HG03354 (cell line): ENCODE data around the gene CNOT10.
A peak's percentile ranks its signal among the peaks of the same experiment; 100 is the strongest.
"Not testable (repeated sequence)": the region's sequence is repeated elsewhere in the genome, so short reads cannot be mapped to it uniquely, and the experiment has no call there.

Experiments used
- ATAC-seq: cut with Tn5 transposase; IDR thresholded peaks from one replicate; pipeline ENCODE4 v1.9.1; 2021; ENCODE audit warnings: mild to moderate bottlenecking; ENCODE audit not compliant: unreplicated experiment, poor library complexity, severe bottlenecking

Gene CNOT10

GRCh38 chr3:32743470-32743869 lies 58.5 kb downstream of the CNOT10 start:
- not testable (repeated sequence) for ATAC-seq

- ATAC-seq, result no peak
Measured at GRCh38 chr3:32743934-32744333, 58.9 kb downstream of the CNOT10 start.

- no peak for ATAC-seq
Measured at GRCh38 chr3:32751377-32751776, 66.4 kb downstream of the CNOT10 start.

GRCh38 chr3:32755761-32756160 lies 70.8 kb downstream of the CNOT10 start:
- ATAC-seq, result no peak

GRCh38 chr3:32757618-32758374 lies 72.8 kb downstream of the CNOT10 start:
- ATAC-seq, result no peak

- no peak for ATAC-seq
Measured at GRCh38 chr3:32758375-32758753, 73.4 kb downstream of the CNOT10 start.

- no peak for ATAC-seq
Measured at GRCh38 chr3:32759342-32759741, 74.4 kb downstream of the CNOT10 start.

GRCh38 chr3:32764481-32764880 lies 79.5 kb downstream of the CNOT10 start:
- ATAC-seq, result no peak

- no peak for ATAC-seq
Measured at GRCh38 chr3:32778389-32778788, 93.4 kb downstream of the CNOT10 start.

- ATAC-seq, result no peak
Measured at GRCh38 chr3:32780071-32780734, 95.2 kb downstream of the CNOT10 start.

GRCh38 chr3:32780735-32781210 lies 95.8 kb downstream of the CNOT10 start:
- ATAC-seq, result peak; percentile 36

GRCh38 chr3:32781211-32781968 lies 96.4 kb downstream of the CNOT10 start:
- peak; percentile 97 for ATAC-seq

- not testable (repeated sequence) for ATAC-seq
Measured at GRCh38 chr3:32781969-32782270, 96.9 kb downstream of the CNOT10 start.

- ATAC-seq, result no peak
Measured at GRCh38 chr3:32782407-32782806, 97.4 kb downstream of the CNOT10 start.

- no peak for ATAC-seq
Measured at GRCh38 chr3:32791833-32792232, 106.8 kb downstream of the CNOT10 start.

- ATAC-seq, result no peak
Measured at GRCh38 chr3:32794487-32795308, 109.7 kb downstream of the CNOT10 start.

- not testable (repeated sequence) for ATAC-seq
Measured at GRCh38 chr3:32796384-32796950, 111.5 kb downstream of the CNOT10 start.

- no peak for ATAC-seq
Measured at GRCh38 chr3:32797776-32798175, 112.8 kb downstream of the CNOT10 start.

- ATAC-seq, result not testable (repeated sequence)
Measured at GRCh38 chr3:32801440-32801839, 116.5 kb downstream of the CNOT10 start.

- ATAC-seq, result peak; percentile 66
Measured at GRCh38 chr3:32813180-32813579, 128.2 kb downstream of the CNOT10 start.
